Keratinocyte (primary cell): ENCODE results near the gene ZNF232. TPM values are rescaled to one million over a fixed set of nuclear protein-coding genes. Genes with fewer than 3 reads are reported as not detected.

Experiments used
- DNase-seq: peaks from one replicate; pipeline ENCODE4 v3.0.0-alpha.2; 2011; ENCODE audit warnings: low read depth, missing footprints, low spot score
- FAIRE-seq: peaks from 2 replicates; lab custom pipeline; 2011; peaks lifted over from hg19 to GRCh38; lab: Jason Lieb, UNC
- H2AFZ ChIP-seq: 2 replicates; pipeline ENCODE4 v1.6.0; 2012; ENCODE audit warnings: low read length, control low read depth, inconsistent platforms; ENCODE audit not compliant: control insufficient read depth
- H3K27ac ChIP-seq: 2 replicates; pipeline ENCODE4 v1.5.1; 2011; ENCODE audit warnings: low read length; ENCODE audit not compliant: control insufficient read depth, insufficient read depth
- H3K27me3 ChIP-seq: 3 replicates; pipeline ENCODE4 v1.6.0; 2011; ENCODE audit warnings: low read length; ENCODE audit not compliant: control insufficient read depth, insufficient read depth; ENCODE audit errors: extremely low read depth
- H3K36me3 ChIP-seq, 2 experiments: 2 replicates in 1 of 2; 3 replicates in 1 of 2; pipeline ENCODE4 v1.5.1; 2011; ENCODE audit warnings: low read length in 2 of 2, mild to moderate bottlenecking in 1 of 2; ENCODE audit not compliant: control insufficient read depth in 2 of 2, insufficient read depth in 2 of 2; ENCODE audit errors: extremely low read depth in 1 of 2
- H3K4me1 ChIP-seq: 3 replicates; pipeline ENCODE4 v1.5.1; 2011; ENCODE audit warnings: low read length; ENCODE audit not compliant: control insufficient read depth, insufficient read depth; ENCODE audit errors: extremely low read depth
- H3K4me2 ChIP-seq: 3 replicates; pipeline ENCODE4 v1.6.0; 2011; ENCODE audit warnings: low read depth, low read length; ENCODE audit not compliant: control insufficient read depth, insufficient read depth; ENCODE audit errors: extremely low read depth
- H3K4me3 ChIP-seq, 3 experiments: fragments of 200-600 bp in 1 of 3; sonication (generic) in 1 of 3; 2 replicates in 2 of 3; 3 replicates in 1 of 3; pipeline ENCODE4 v1.5.1; 2011 to 2016; ENCODE audit warnings: low read length in 3 of 3, mild to moderate bottlenecking in 3 of 3, control low read depth in 2 of 3, inconsistent platforms in 1 of 3, low read depth in 1 of 3, mixed read lengths in 1 of 3, mixed run types in 1 of 3, moderate library complexity in 1 of 3; ENCODE audit not compliant: control insufficient read depth in 2 of 3, insufficient read depth in 2 of 3; ENCODE audit errors: extremely low read depth in 1 of 3
- H3K79me2 ChIP-seq: 2 replicates; pipeline ENCODE4 v1.6.0; 2012; ENCODE audit warnings: low read length; ENCODE audit not compliant: control insufficient read depth, insufficient read depth
- H3K9ac ChIP-seq: 3 replicates; pipeline ENCODE4 v1.6.0; 2011; ENCODE audit warnings: low read length; ENCODE audit not compliant: control insufficient read depth, insufficient read depth; ENCODE audit errors: extremely low read depth
- H3K9me1 ChIP-seq: 3 replicates; pipeline ENCODE4 v1.6.0; 2011; ENCODE audit warnings: low read length; ENCODE audit not compliant: control insufficient read depth, insufficient read depth; ENCODE audit errors: extremely low read depth
- H3K9me3 ChIP-seq: 2 replicates; pipeline ENCODE4 v1.5.1; 2012; ENCODE audit warnings: low read depth, low read length; ENCODE audit not compliant: control insufficient read depth
- H4K20me1 ChIP-seq: 3 replicates; pipeline ENCODE4 v1.6.0; 2011; ENCODE audit warnings: low read length; ENCODE audit not compliant: control insufficient read depth, insufficient read depth; ENCODE audit errors: extremely low read depth
- EZH2 ChIP-seq: IDR thresholded peaks from one replicate; pipeline ENCODE4 v1.6.1; 2012; ENCODE audit warnings: inconsistent platforms, mild to moderate bottlenecking, low read length, moderate library complexity
- dilution Hi-C: fragments of 300-500 bp; cut with MboI; formaldehyde crosslinking; loops from one replicate; pipeline ENCODE4 v1.7.0; 2020; ENCODE audit warnings: low sequenced_read_pairs; ENCODE audit not compliant: extremely low pct_ligation_motif_present
- polyA plus RNA-seq, 5 experiments: library from polyadenylated mRNA; depleted of rRNA in 3 of 5; stranded (reverse) in 3 of 5; stranded (forward) in 1 of 5; unstranded in 1 of 5; fragments of >200 nt; gene quantifications; 1 replicate in 1 of 5; 2 replicates in 3 of 5; 3 replicates in 1 of 5; pipeline versions ENCODE4 v1.2.1 to v1.2.3, GENCODE V29; 2011 to 2012; ENCODE audit warnings: missing spikeins in 2 of 5, low read depth in 1 of 5, low replicate concordance in 1 of 5
- TF ChIP-seq, protein P1 (sequence below), 3 experiments: IDR thresholded peaks in 1 of 3; conservative IDR thresholded peaks in 1 of 3; optimal IDR thresholded peaks in 1 of 3; 2 replicates in 2 of 3; 3 replicates in 1 of 3; pipeline versions ENCODE3 to v1.5.1; 2011; ENCODE audit warnings: low read length in 3 of 3, mild to moderate bottlenecking in 3 of 3, moderate library complexity in 2 of 3, control low read depth in 1 of 3, inconsistent platforms in 1 of 3; ENCODE audit not compliant: insufficient read depth in 2 of 3; ENCODE audit errors: extremely low read depth in 1 of 3

Gene ZNF232
- polyA plus RNA-seq, 1 donor (not counting 4 experiments of a cell fraction or from before 2014, with no cell fraction given), result 5.2 TPM

DNA sequence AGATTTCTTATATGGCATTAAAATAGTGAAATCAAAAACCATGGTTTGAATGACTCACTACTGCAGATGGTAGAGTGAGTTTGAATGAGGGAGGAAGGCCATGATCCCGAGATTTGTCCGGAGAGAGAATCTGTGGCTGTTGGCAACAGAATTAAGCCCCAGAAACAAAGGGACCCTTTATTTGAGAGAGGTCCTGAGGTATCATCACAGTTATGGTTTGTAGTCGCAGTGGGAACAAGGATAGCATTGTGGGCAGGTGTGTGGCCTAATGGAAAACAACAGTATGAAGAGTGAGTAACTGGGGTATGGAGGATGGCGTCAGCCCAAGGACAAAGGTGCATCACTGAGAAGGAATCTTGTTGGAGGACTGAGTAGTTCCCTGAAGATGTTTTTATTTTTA, 42.0 kb downstream of the ZNF232 start:
- no peak overlapping the region for H2AFZ ChIP-seq
- H4K20me1 ChIP-seq, result no peaks in the 10 kb centered on the region
- no peaks in the 10 kb centered on the region for H3K27me3 ChIP-seq
- H3K9ac ChIP-seq, result no peak overlapping the region
- no peaks in the 10 kb centered on the region for H3K9me1 ChIP-seq
- DNase-seq (peak; percentile 25), FAIRE-seq (peak; percentile 51)
- H3K4me3 ChIP-seq, result no peak overlapping the region
- H3K36me3 ChIP-seq, result no peaks in the 10 kb centered on the region
- TF ChIP-seq EZH2, result no peak
- TF ChIP-seq, protein P1, sequence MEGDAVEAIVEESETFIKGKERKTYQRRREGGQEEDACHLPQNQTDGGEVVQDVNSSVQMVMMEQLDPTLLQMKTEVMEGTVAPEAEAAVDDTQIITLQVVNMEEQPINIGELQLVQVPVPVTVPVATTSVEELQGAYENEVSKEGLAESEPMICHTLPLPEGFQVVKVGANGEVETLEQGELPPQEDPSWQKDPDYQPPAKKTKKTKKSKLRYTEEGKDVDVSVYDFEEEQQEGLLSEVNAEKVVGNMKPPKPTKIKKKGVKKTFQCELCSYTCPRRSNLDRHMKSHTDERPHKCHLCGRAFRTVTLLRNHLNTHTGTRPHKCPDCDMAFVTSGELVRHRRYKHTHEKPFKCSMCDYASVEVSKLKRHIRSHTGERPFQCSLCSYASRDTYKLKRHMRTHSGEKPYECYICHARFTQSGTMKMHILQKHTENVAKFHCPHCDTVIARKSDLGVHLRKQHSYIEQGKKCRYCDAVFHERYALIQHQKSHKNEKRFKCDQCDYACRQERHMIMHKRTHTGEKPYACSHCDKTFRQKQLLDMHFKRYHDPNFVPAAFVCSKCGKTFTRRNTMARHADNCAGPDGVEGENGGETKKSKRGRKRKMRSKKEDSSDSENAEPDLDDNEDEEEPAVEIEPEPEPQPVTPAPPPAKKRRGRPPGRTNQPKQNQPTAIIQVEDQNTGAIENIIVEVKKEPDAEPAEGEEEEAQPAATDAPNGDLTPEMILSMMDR (optimal IDR thresholded peaks at IDR 0.05 in 1 of 3, IDR thresholded peaks at IDR 0.05 in 1 of 3, conservative IDR thresholded peaks at IDR 0.05 in 1 of 3; ENCODE audit: extremely low read depth in 1 of 3, insufficient read depth in 2 of 3, low read length in 3 of 3), result no peak
- dilution Hi-C loops, result no loop called here
- H3K27ac ChIP-seq, result no peak overlapping the region
- H3K9me3 ChIP-seq, result no peaks in the 10 kb centered on the region
- H3K79me2 ChIP-seq, result no peaks in the 10 kb centered on the region
- no peaks in the 10 kb centered on the region for H3K4me1 ChIP-seq
- H3K4me2 ChIP-seq, result no peak overlapping the region

DNA sequence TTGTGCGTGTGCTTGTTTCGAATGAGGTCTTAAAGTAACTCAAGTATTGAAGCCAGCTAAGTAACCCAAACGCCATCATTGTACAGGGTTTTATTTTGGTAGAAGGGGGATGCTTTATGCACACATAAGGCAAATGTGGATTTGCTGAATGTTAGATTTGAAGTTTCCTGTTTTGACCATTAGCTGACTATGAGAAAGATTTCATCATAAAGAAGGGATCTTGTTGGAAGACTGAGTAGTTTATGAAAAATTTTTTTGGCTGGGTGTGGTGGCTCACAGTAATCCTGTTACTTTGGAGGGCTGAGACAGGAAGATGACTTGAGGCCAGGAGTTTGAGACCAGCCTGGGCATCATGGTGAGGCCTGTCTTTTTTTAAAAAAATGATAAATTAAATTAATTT, 43.4 kb downstream of the ZNF232 start:
- DNase-seq (no peak), FAIRE-seq (no peak)
- no peak overlapping the region for H3K4me2 ChIP-seq
- H3K9ac ChIP-seq, result no peak overlapping the region
- no peak overlapping the region for H3K4me3 ChIP-seq
- H3K36me3 ChIP-seq, result no peaks in the 10 kb centered on the region
- dilution Hi-C loops, result no loop called here
- H3K9me3 ChIP-seq, result no peaks in the 10 kb centered on the region
- H3K27ac ChIP-seq, result no peak overlapping the region
- no peaks in the 10 kb centered on the region for H3K9me1 ChIP-seq
- no peaks in the 10 kb centered on the region for H3K4me1 ChIP-seq
- no peaks in the 10 kb centered on the region for H3K79me2 ChIP-seq
- no peaks in the 10 kb centered on the region for H3K27me3 ChIP-seq
- H4K20me1 ChIP-seq, result no peaks in the 10 kb centered on the region
- TF ChIP-seq, protein P1 (optimal IDR thresholded peaks at IDR 0.05 in 1 of 3, IDR thresholded peaks at IDR 0.05 in 1 of 3, conservative IDR thresholded peaks at IDR 0.05 in 1 of 3; ENCODE audit: extremely low read depth in 1 of 3, insufficient read depth in 2 of 3, low read length in 3 of 3), result no peak
- no peak for TF ChIP-seq EZH2
- H2AFZ ChIP-seq, result no peak overlapping the region
